Peyer's patch (tissue), 4 donors: ENCODE results near the gene ATP13A3. TPM values are rescaled to one million over a fixed set of nuclear protein-coding genes. Genes with fewer than 3 reads are reported as not detected.

Experiments used
- DNase-seq, 3 donors: peaks; one replicate each; pipeline ENCODE4 v3.0.0-alpha.2; 2017 to 2019
- H3K27ac ChIP-seq, 4 donors: fragments of 200-600 bp; sonication (generic); one replicate each; pipeline ENCODE4 v1.5.1; 2016 to 2019
- H3K27me3 ChIP-seq, 2 donors: fragments of 200-600 bp; sonication (generic); one replicate each; pipeline ENCODE4 v1.5.1; 2019
- H3K36me3 ChIP-seq, 3 donors: fragments of 200-600 bp; sonication (generic); one replicate each; pipeline ENCODE4 v1.5.1; 2016 to 2019
- H3K4me1 ChIP-seq, 4 donors: fragments of 200-600 bp; sonication (generic); one replicate each; pipeline ENCODE4 v1.5.1; 2016 to 2019
- H3K4me3 ChIP-seq, 4 donors: fragments of 200-600 bp; sonication (generic); 1 replicate in 3 of 4; 2 replicates in 1 of 4; pipeline ENCODE4 v1.5.1; 2016 to 2019; ENCODE audit warnings: mild to moderate bottlenecking in 1 of 4
- H3K9me3 ChIP-seq, 4 donors: fragments of 200-600 bp; sonication (generic); one replicate each; pipeline ENCODE4 v1.5.1; 2016 to 2019; ENCODE audit warnings: mild to moderate bottlenecking in 1 of 4
- POLR2A ChIP-seq, 2 donors: fragments of 450-650 bp; IDR thresholded peaks; one replicate each; pipeline ENCODE4 v1.5.1; 2017; ENCODE audit warnings: antibody characterized with exemption in 2 of 2, mild to moderate bottlenecking in 2 of 2, moderate library complexity in 2 of 2
- total RNA-seq, 4 donors: library from RNA; depleted of rRNA; stranded (reverse); fragments of >200 nt; gene quantifications; one replicate each; pipeline ENCODE4 v1.1.0, GENCODE V29; 2016
- TF ChIP-seq, protein P1 (sequence below), 6 experiments: fragments of 450-650 bp in 4 of 6; fragments of 200-600 bp in 2 of 6; sonication (generic) in 1 of 6; IDR thresholded peaks; one replicate each; pipeline ENCODE4 v1.5.1; 2017 to 2019; ENCODE audit warnings: antibody characterized with exemption in 6 of 6, mild to moderate bottlenecking in 3 of 6, moderate library complexity in 1 of 6

Gene ATP13A3
- total RNA-seq, 4 donors from 2014 or later = 54.3 to 67.2 (median 58.2) TPM

DNA sequence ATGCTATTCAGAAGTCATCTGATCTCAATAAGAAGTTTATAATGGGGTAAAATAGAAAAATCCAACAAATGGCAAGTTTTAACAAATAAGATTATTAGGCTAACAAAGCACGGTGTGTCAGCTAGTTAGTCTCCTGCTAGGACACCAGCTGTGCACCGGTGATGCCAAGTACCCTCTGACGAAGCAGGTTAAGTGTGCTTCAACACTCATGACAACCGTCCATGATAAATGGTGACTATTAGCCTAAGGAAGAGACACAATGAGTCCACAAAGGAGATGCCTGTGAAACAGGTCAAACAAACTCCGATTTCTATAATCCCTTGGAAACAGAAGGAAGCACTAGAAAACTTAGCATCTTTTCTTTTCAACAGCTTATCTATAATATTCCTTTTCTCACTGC, 36.5 kb downstream of the ATP13A3 start:
- H3K4me3 ChIP-seq = no peak overlapping the region
- no peaks in the 10 kb centered on the region for H3K9me3 ChIP-seq
- no peaks in the 10 kb centered on the region for H3K27me3 ChIP-seq
- peaks cover 0 to 84% (median 0%) of the 10 kb centered on the region in 3 donors for H3K36me3 ChIP-seq
- no peaks in the 10 kb centered on the region for H3K4me1 ChIP-seq
- H3K27ac ChIP-seq = no peak overlapping the region
- TF ChIP-seq POLR2A (IDR thresholded peaks at IDR 0.05) = no peak
- TF ChIP-seq, protein P1, sequence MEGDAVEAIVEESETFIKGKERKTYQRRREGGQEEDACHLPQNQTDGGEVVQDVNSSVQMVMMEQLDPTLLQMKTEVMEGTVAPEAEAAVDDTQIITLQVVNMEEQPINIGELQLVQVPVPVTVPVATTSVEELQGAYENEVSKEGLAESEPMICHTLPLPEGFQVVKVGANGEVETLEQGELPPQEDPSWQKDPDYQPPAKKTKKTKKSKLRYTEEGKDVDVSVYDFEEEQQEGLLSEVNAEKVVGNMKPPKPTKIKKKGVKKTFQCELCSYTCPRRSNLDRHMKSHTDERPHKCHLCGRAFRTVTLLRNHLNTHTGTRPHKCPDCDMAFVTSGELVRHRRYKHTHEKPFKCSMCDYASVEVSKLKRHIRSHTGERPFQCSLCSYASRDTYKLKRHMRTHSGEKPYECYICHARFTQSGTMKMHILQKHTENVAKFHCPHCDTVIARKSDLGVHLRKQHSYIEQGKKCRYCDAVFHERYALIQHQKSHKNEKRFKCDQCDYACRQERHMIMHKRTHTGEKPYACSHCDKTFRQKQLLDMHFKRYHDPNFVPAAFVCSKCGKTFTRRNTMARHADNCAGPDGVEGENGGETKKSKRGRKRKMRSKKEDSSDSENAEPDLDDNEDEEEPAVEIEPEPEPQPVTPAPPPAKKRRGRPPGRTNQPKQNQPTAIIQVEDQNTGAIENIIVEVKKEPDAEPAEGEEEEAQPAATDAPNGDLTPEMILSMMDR (IDR thresholded peaks at IDR 0.05) = no peak
- DNase-seq = no peak

DNA sequence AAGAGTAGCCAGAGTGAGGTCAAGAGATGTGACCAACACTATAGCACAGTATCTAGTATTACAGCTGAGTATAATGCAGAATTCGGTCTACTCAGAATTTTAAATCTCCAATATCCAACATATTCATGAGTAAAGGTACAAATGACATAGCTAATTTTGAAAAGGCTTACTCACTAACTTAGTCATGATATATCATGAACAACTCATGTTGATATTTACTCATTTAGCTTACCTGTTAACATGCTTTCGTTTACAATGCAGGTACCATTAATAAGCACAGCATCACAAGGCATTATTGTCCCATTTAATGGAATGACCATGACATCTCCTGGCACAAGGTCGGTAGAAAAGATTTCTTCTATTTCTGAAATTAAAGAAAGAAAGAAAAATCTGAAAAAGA, 36.9 kb downstream of the ATP13A3 start:
- DNase-seq = no peak
- TF ChIP-seq, protein P1 (IDR thresholded peaks at IDR 0.05) = no peak
- peaks cover 0 to 84% (median 0%) of the 10 kb centered on the region in 3 donors for H3K36me3 ChIP-seq

DNA sequence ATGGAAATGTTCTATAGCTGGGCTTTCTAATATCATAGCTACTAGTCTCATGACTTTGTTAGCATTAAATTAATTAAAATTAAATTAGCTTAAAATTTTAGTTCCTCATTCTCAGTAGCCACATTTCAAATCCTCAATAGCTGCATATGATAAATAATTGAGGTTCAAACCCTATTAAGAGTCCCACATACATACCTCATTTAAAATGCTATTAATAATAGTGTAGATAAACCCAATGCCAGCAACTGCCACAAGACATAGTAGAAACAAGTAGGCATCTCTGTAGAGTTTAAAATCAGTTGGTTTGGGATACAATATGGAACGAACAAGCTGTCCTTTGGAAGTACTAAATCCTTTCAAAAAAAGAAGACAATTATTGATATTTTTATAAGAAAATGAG, 39.1 kb downstream of the ATP13A3 start:
- TF ChIP-seq, protein P1 (IDR thresholded peaks at IDR 0.05) = no peak
- TF ChIP-seq POLR2A (IDR thresholded peaks at IDR 0.05) = no peak
- H3K36me3 ChIP-seq = peaks cover 0 to 75% (median 0%) of the 10 kb centered on the region in 3 donors
- H3K27ac ChIP-seq = no peak overlapping the region
- no peak overlapping the region for H3K4me3 ChIP-seq
- H3K27me3 ChIP-seq = no peaks in the 10 kb centered on the region
- no peaks in the 10 kb centered on the region for H3K4me1 ChIP-seq
- no peak for DNase-seq
- H3K9me3 ChIP-seq = no peaks in the 10 kb centered on the region

More for the DNA sequence above, 36.9 kb downstream of the ATP13A3 start:
- Histone ChIP-seq H3K4me3 (no peak overlapping the region), H3K27ac (no peak overlapping the region), H3K4me1 (no peaks in the 10 kb centered on the region), H3K27me3 (no peaks in the 10 kb centered on the region), H3K9me3 (no peaks in the 10 kb centered on the region)

DNA sequence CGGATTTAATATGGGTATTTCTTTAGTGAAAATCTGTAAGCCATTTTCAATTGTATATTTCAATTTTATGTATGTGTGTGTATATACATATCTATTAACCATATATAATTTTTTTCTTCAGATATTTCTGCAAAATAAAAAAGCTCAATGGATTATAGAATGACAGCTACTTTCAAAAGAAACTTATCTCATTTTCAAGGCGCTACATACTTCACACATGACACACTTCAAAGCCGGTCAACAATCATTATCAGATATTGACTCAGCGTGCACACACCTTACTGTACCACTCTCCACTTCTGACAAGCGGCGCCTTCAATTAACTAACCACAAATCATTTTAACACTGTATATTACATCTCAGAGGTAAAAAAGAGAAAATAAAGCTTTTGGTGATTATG, 39.6 kb downstream of the ATP13A3 start:
- Histone ChIP-seq H3K9me3 (no peaks in the 10 kb centered on the region), H3K27ac (no peak overlapping the region), H3K36me3 (peaks cover 0 to 75% (median 0%) of the 10 kb centered on the region in 3 donors), H3K27me3 (no peaks in the 10 kb centered on the region), H3K4me3 (no peak overlapping the region), H3K4me1 (no peaks in the 10 kb centered on the region)
- no peak for TF ChIP-seq POLR2A (IDR thresholded peaks at IDR 0.05)
- TF ChIP-seq, protein P1 (IDR thresholded peaks at IDR 0.05) = no peak
- no peak for DNase-seq

DNA sequence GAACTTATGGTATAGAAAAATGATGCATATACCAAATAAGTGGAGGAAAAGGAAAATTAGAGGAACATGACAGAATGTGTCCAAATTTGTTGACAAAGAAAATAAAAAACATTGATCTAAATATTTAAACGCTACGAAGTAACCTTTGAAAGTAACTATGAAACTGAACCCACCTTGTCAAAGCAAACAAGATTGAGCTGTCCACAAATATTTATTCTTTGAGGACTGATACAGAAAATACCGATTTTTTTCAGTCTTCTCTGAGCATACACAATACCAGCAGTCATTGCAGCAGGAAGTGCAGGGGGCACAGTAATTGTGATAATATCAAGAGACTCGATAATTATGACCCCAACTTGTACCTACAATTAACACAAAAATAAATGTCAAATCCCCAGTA, 40.0 kb downstream of the ATP13A3 start:
- no peak for TF ChIP-seq POLR2A (IDR thresholded peaks at IDR 0.05)
- TF ChIP-seq, protein P1 (IDR thresholded peaks at IDR 0.05) = no peak
- peaks cover 0 to 79% (median 0%) of the 10 kb centered on the region in 3 donors for H3K36me3 ChIP-seq
- no peak overlapping the region for H3K4me3 ChIP-seq
- DNase-seq = no peak
- H3K27me3 ChIP-seq = no peaks in the 10 kb centered on the region
- no peak overlapping the region for H3K27ac ChIP-seq
- no peaks in the 10 kb centered on the region for H3K9me3 ChIP-seq
- no peaks in the 10 kb centered on the region for H3K4me1 ChIP-seq

DNA sequence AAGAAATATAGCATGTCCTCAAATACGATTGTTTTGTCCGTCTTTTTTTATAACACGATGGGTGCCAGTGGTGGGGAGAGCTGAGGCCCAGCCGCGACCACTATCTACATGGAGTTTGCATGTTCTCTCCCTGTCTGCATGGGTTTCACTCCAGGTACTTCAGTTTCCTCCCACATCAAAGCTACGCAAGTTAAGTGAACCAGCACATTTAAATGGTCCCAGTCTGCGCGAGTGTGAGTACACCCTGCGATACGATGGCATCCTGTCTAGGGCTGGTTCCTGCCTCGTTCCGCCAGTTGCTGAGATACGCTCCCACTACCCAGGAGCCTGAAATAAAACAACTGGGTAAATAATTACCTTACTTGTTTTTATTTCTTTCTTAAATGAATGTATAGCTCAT, 40.6 kb downstream of the ATP13A3 start:
- Histone ChIP-seq H3K36me3 (peaks cover 0 to 74% (median 0%) of the 10 kb centered on the region in 3 donors), H3K27me3 (no peaks in the 10 kb centered on the region), H3K4me3 (no peak overlapping the region), H3K27ac (no peak overlapping the region), H3K9me3 (no peaks in the 10 kb centered on the region), H3K4me1 (no peaks in the 10 kb centered on the region)
- no peak for DNase-seq
- TF ChIP-seq, protein P1 (IDR thresholded peaks at IDR 0.05) = no peak
- no peak for TF ChIP-seq POLR2A (IDR thresholded peaks at IDR 0.05)
